Hypothalamus (tissue), 51 donors: ENCODE measurements around the gene ZDHHC4.

Experiments
- DNase-seq, 51 donors: peaks; one replicate each; lab custom pipeline; 2025; lab: John Stamatoyannopoulos, UW

The ZDHHC4 gene

GRCh38 chr7:6600093-6600492, 22.8 kb downstream of the ZDHHC4 start:
- DNase-seq = no peak

- no peak for DNase-seq
Observed at GRCh38 chr7:6604458-6604857, 27.2 kb downstream of the ZDHHC4 start.

- DNase-seq = no peak
Observed at GRCh38 chr7:6606866-6607583, 29.8 kb downstream of the ZDHHC4 start.

- DNase-seq = no peak
Observed at GRCh38 chr7:6607651-6608051, 30.4 kb downstream of the ZDHHC4 start.

GRCh38 chr7:6608081-6608480, 30.8 kb downstream of the ZDHHC4 start:
- no peak for DNase-seq

GRCh38 chr7:6608794-6609193, 31.5 kb downstream of the ZDHHC4 start:
- DNase-seq = no peak

- DNase-seq = no peak
Observed at GRCh38 chr7:6612819-6613218, 35.6 kb downstream of the ZDHHC4 start.

GRCh38 chr7:6613706-6614105, 36.5 kb downstream of the ZDHHC4 start:
- DNase-seq = no peak

GRCh38 chr7:6614953-6615722, 37.9 kb downstream of the ZDHHC4 start, which contains the start of gene ZNF853:
Gene ZNF853 (plus strand): TSS chr7:6615610. CDS start chr7:6616175, 565 bp downstream.
- DNase-seq = peak in 26 of 51 donors; percentile 3 to 65 (median 25)

GRCh38 chr7:6615723-6616555, 38.7 kb downstream of the ZDHHC4 start:
- DNase-seq = peak in 5 of 51 donors; percentile 10 to 37 (median 14)

- no peak for DNase-seq
Observed at GRCh38 chr7:6616854-6617643, 39.8 kb downstream of the ZDHHC4 start.

GRCh38 chr7:6618621-6619020, 41.4 kb downstream of the ZDHHC4 start:
- no peak for DNase-seq

- no peak for DNase-seq
Observed at GRCh38 chr7:6619961-6620360, 42.7 kb downstream of the ZDHHC4 start.

- DNase-seq = no peak
Observed at GRCh38 chr7:6621195-6622133, 44.2 kb downstream of the ZDHHC4 start.

- DNase-seq = no peak
Observed at GRCh38 chr7:6622134-6622710, 45.0 kb downstream of the ZDHHC4 start.

GRCh38 chr7:6623589-6624245, 46.5 kb downstream of the ZDHHC4 start:
- no peak for DNase-seq

GRCh38 chr7:6624246-6624611, 47.0 kb downstream of the ZDHHC4 start:
- DNase-seq = no peak

GRCh38 chr7:6628045-6628444, 50.8 kb downstream of the ZDHHC4 start:
- no peak for DNase-seq
